Left ventricle myocardium inferior (tissue), 1 donor: ENCODE results near the gene RAB3A. TPM values are rescaled to one million over a fixed set of nuclear protein-coding genes. Genes with fewer than 3 reads are reported as not detected.

Source experiments
- DNase-seq: peaks from one replicate; pipeline ENCODE4 v3.0.0-alpha.2; 2020
- H3K27ac ChIP-seq: fragments of 200-600 bp; replicated peaks from 2 replicates; pipeline ENCODE4 v1.8.0; 2021
- H3K27me3 ChIP-seq: fragments of 200-600 bp; 2 replicates; pipeline ENCODE4 v1.8.0; 2021; ENCODE audit warnings: low read depth
- H3K36me3 ChIP-seq: fragments of 200-600 bp; 2 replicates; pipeline ENCODE4 v1.8.0; 2021
- H3K4me1 ChIP-seq: fragments of 200-600 bp; 2 replicates; pipeline ENCODE4 v1.8.0; 2021
- H3K4me3 ChIP-seq: fragments of 200-600 bp; 2 replicates; pipeline ENCODE4 v1.8.0; 2021; ENCODE audit warnings: mild to moderate bottlenecking, moderate library complexity
- H3K9me3 ChIP-seq: fragments of 200-600 bp; replicated peaks from 2 replicates; pipeline ENCODE4 v1.8.0; 2021
- intact Hi-C: fragments of 100-400 bp; cut with micrococcal nuclease; formaldehyde crosslinking; loops from one replicate; pipeline ENCODE4 v1.11.0; 2022
- total RNA-seq: library from RNA; stranded (reverse); fragmentation: NEBNext Ultra II Directional; extraction: Animal tissue kit (Norgen Biotek cat#: 25700); gene quantifications from one replicate; pipeline ENCODE4 v1.2.1, GENCODE V29; 2021
- TF ChIP-seq, protein P1 (sequence below): fragments of 200-600 bp; IDR thresholded peaks from 2 replicates; pipeline ENCODE4 v1.8.0; 2021; ENCODE audit warnings: antibody characterized with exemption, mild to moderate bottlenecking, borderline replicate concordance
- donor health status: DM: no; HTN: yes; CAD: no; lungs with severe emphysema.

RAB3A gene
- total RNA-seq, 1 donor from 2014 or later = 37.4 TPM

DNA sequence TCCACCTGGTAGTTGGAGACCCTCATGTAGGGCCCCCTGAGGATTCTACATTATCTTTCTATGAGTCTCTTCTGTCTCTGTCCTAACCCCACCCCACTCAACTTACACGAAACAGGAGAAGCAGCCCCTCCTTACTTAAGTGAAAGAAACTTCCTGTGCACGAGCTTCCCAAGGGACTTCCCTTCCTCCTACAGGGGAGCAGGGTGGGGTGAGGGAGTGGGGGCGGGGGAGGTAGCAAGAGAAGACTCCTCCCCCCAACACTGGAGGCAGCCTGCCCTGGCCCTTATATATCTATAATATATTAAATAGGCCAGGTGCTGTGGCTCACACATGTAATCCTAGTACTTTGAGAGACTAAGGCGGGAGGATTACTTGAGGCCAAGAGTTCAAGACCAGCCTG is 27.9 kb upstream of the RAB3A start:
- peaks cover 11% of the 10 kb centered on the region for H3K9me3 ChIP-seq
- no peak for DNase-seq
- TF ChIP-seq, protein P1, sequence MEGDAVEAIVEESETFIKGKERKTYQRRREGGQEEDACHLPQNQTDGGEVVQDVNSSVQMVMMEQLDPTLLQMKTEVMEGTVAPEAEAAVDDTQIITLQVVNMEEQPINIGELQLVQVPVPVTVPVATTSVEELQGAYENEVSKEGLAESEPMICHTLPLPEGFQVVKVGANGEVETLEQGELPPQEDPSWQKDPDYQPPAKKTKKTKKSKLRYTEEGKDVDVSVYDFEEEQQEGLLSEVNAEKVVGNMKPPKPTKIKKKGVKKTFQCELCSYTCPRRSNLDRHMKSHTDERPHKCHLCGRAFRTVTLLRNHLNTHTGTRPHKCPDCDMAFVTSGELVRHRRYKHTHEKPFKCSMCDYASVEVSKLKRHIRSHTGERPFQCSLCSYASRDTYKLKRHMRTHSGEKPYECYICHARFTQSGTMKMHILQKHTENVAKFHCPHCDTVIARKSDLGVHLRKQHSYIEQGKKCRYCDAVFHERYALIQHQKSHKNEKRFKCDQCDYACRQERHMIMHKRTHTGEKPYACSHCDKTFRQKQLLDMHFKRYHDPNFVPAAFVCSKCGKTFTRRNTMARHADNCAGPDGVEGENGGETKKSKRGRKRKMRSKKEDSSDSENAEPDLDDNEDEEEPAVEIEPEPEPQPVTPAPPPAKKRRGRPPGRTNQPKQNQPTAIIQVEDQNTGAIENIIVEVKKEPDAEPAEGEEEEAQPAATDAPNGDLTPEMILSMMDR = no peak
- H3K36me3 ChIP-seq = no peaks in the 10 kb centered on the region
- no peak overlapping the region for H3K4me3 ChIP-seq
- H3K27me3 ChIP-seq = peaks cover 96% of the 10 kb centered on the region
- H3K27ac ChIP-seq = no peak overlapping the region
- intact Hi-C loops = no loop called here
- peaks cover 26% of the 10 kb centered on the region for H3K4me1 ChIP-seq

DNA sequence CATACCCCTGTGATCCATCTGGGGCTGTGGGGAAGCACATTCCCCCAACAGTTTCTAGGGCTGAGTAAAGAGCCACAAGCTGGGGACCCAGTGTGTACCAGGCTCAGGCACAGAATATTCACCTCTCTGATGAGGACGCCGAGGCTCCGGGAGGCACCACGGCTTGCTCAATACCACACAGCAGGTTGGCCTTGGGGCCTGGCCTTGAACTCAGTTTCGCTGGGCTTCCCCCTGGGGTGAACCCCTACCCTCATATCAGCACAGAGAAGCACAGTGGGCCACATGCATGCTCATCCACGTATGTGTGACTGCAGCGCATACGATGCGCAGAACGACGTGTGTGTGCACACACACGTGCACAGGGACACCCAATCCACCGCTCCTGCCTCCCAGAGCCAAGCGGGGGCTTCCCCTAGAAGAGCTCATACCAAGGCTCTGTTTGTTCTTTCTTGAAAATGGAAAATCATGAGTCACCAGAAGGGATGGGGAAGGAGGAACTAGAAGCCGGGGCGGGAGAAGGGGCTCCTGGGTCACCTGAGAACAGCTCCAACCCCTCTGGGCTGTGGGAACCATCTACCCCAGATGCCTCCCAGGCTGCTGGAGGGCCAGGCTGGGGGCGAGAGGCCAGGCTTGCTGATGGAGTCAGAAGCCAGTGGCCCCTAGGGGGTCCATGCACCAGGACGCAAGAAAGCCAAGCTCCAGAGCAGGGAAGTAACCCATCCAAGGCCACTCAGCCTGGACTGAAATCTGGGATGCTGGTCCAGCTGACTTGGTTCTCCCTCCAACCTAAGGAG is 27.3 kb upstream of the RAB3A start:
- peaks cover 11% of the 10 kb centered on the region for H3K9me3 ChIP-seq
- H3K27me3 ChIP-seq = peaks cover 96% of the 10 kb centered on the region
- peaks cover 33% of the 10 kb centered on the region for H3K4me1 ChIP-seq
- intact Hi-C loops = no loop called here
- no peaks in the 10 kb centered on the region for H3K36me3 ChIP-seq
- TF ChIP-seq, protein P1 = no peak
- DNase-seq = no peak
- H3K27ac ChIP-seq = no peak overlapping the region
- H3K4me3 ChIP-seq = no peak overlapping the region

DNA sequence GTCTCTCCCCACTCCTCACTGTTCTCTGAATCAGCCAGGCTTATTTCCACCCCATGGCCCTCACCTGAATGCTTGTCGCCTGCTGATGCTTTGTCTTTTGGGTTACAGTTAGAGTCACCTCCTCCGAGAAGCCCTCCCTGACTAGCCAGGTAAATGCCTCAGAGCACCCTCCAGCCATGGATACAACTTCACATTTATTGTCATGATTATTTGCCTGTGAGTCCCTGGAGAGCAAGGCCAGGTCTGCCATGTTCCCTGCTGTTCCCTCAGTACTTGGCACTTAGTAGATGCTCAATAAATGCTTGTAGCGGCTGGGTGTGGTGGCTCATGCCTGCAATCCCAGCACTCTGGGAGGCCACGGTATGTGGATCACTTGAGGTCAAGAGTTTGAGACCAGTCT is 26.1 kb upstream of the RAB3A start:
- intact Hi-C loops = no loop called here
- no peaks in the 10 kb centered on the region for H3K36me3 ChIP-seq
- peaks cover 45% of the 10 kb centered on the region for H3K4me1 ChIP-seq
- H3K4me3 ChIP-seq = no peak overlapping the region
- TF ChIP-seq, protein P1 = no peak
- H3K9me3 ChIP-seq = peaks cover 11% of the 10 kb centered on the region
- H3K27ac ChIP-seq = no peak overlapping the region
- peaks cover 96% of the 10 kb centered on the region for H3K27me3 ChIP-seq
- DNase-seq = no peak

DNA sequence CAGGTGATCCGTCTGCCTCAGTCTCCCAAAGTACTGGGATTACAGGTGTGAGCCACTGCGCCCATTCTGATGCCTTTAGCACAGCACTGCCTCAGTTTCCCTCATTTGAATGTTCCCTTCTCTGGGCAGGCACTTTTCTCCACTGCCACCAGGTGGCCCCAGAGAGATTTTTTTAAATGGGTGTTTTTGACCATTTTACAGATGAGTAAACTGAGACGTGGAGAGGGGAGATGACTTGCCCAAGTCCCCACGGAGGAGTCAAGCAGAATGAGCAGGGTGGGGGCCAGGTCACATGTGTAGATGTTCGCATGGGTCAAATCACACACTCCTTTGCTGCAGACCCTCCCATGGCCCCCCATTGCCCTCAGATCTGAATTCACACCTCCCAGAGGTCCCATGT is 25.6 kb upstream of the RAB3A start:
- Histone ChIP-seq H3K27me3 (peaks cover 95% of the 10 kb centered on the region), H3K4me1 (peaks cover 49% of the 10 kb centered on the region), H3K4me3 (no peak overlapping the region), H3K9me3 (peaks cover 11% of the 10 kb centered on the region), H3K27ac (no peak overlapping the region), H3K36me3 (no peaks in the 10 kb centered on the region)
- intact Hi-C loops = no loop called here
- DNase-seq = no peak
- TF ChIP-seq, protein P1 = peak; percentile 43

DNA sequence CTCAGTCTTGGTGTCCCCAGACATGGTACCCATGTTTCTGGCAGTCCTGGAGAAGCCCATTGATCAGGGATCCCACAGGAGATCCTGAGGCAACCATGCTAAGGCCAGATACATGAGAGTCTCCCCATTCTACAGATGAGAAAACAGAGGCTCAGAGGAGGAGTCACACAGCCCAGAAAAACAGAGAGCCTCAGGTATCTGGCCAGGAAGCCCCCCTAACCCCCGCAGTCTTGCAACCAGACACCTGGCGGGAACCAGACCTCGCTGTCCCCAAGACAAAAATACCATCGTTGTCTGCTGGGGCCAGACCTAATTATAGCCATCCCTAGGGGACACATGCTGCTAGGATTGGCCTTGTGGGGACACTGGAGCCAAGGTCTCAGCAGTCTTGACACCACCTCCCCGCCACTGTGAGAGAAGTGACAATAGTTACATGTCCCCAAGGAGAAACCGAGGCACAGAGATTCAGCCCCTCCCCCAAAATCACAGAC is 24.0 kb upstream of the RAB3A start:
- peaks cover 55% of the 10 kb centered on the region for H3K4me1 ChIP-seq
- DNase-seq = peak; percentile 27
- H3K27me3 ChIP-seq = peaks cover 79% of the 10 kb centered on the region
- peak overlapping the region; percentile 81 for H3K27ac ChIP-seq
- peaks cover 1% of the 10 kb centered on the region for H3K9me3 ChIP-seq
- TF ChIP-seq, protein P1 = no peak
- intact Hi-C loops = no loop called here
- no peaks in the 10 kb centered on the region for H3K36me3 ChIP-seq
- H3K4me3 ChIP-seq = no peak overlapping the region
